GM20000 (cell line): ENCODE results near the gene CADM2.
"Not testable (repeated sequence)": the region's sequence is repeated elsewhere in the genome, so short reads cannot be mapped to it uniquely, and the experiment has no call there.

Experiments used
- DNase-seq: peaks from one replicate; pipeline ENCODE4 v3.0.0; 2012; ENCODE audit warnings: low spot score
- CTCF ChIP-seq: IDR thresholded peaks from 2 replicates; pipeline ENCODE4 v1.5.1; 2012; ENCODE audit warnings: mild to moderate bottlenecking, control low read depth; ENCODE audit errors: extremely low read depth, missing control alignments

Gene CADM2

GRCh38 chr3:84958495-84959469 is at the start of gene CADM2:
TSS of gene CADM2 (plus strand) at chr3:84958989.
- no peak for TF ChIP-seq CTCF
- peak; percentile 92 for DNase-seq

GRCh38 chr3:84918592-84918991 is 40.2 kb upstream of the CADM2 start:
- DNase-seq, result not testable (repeated sequence)

- no peak for DNase-seq
Observed at GRCh38 chr3:84922682-84923081, 36.1 kb upstream of the CADM2 start.

DNA sequence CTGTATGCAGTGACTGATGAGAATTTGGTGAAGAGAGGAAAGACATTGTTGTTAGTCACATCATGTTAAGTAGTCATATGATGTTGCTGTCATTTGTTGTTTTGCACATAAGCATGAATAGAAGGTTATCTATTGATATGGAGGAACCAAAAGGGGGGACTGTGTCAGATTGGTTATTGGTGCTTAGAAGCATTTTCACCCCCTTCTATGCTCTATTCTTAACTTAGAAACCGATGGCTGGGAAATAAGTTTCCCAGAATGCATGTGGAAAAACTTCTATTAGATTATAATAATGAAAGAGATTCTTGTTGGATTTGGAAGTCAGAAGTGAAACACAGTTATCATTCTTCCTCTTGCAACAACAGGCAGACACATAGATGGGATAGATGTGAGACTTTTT is 33.2 kb upstream of the CADM2 start:
- no peak for DNase-seq
- no peak for TF ChIP-seq CTCF

More at GRCh38 chr3:84922682-84923081, 36.1 kb upstream of the CADM2 start:
- TF ChIP-seq CTCF, result no peak

DNA sequence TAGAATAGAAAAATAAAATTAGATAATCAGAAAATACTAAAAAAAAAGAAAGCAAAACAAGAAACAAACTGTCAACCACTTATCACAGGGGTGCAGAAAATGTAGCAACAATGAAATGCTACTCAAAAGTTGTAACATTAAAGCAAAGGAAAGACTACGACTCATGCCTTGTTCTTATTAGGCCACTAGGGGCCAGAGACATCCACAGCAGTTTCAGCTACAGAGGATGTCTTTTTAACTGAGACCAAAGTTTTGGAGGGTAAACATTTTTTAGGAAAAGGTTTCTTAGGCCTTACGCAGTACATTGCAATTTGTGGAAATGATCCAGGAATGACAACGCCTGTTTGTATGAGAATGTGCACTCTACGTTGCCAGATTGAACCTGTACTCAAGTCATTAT is 15.4 kb upstream of the CADM2 start:
- no peak for DNase-seq
- TF ChIP-seq CTCF, result no peak

DNA sequence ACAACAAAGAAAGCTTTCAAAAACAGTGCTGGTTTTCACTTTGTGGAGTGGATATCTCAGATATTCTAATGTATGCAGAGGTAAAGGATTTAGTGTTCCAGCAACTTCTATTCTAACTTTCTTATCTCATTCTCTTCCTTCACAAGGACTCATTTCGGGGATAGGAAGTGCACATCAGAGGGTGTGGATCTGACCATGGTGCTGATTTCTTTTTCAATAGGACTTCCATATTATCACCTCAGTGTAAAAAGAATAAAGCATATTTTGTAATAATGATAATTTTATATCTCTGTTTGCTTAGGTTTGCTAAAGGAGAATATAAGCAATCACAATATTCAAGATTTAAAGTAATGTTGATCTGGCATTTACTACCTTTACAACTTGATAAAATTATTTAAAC is 12.5 kb upstream of the CADM2 start:
- no peak for TF ChIP-seq CTCF
- no peak for DNase-seq

GRCh38 chr3:84959470-84960271 is 882 bp downstream of the CADM2 start:
- no peak for DNase-seq
- TF ChIP-seq CTCF, result no peak
